ENCODE data around the gene VSTM2L.

The VSTM2L gene

GRCh38 chr20:37917461-37917860, 14.5 kb downstream of the VSTM2L start:
- no peak for DNase-seq (ENCODE audit: low spot score)

GRCh38 chr20:37918035-37918434, 15.1 kb downstream of the VSTM2L start:
- no peak for DNase-seq (ENCODE audit: low spot score)

- no peak for DNase-seq (ENCODE audit: low spot score)
Observed at GRCh38 chr20:37919389-37920040, 16.6 kb downstream of the VSTM2L start.

GRCh38 chr20:37920270-37920669, 17.3 kb downstream of the VSTM2L start:
- DNase-seq (ENCODE audit: low spot score) = no peak

- peak; percentile 93 for DNase-seq (ENCODE audit: low spot score)
Observed at GRCh38 chr20:37920679-37921322, 17.9 kb downstream of the VSTM2L start.

GRCh38 chr20:37921341-37921929, 18.5 kb downstream of the VSTM2L start:
- DNase-seq (ENCODE audit: low spot score) = no peak

- DNase-seq (ENCODE audit: low spot score) = no peak
Observed at GRCh38 chr20:37922016-37922415, 19.1 kb downstream of the VSTM2L start.

GRCh38 chr20:37925265-37926165, 22.6 kb downstream of the VSTM2L start:
- DNase-seq (ENCODE audit: low spot score) = no peak

- no peak for DNase-seq (ENCODE audit: low spot score)
Observed at GRCh38 chr20:37926612-37927011, 23.7 kb downstream of the VSTM2L start.

- DNase-seq (ENCODE audit: low spot score) = no peak
Observed at GRCh38 chr20:37927410-37928095, 24.6 kb downstream of the VSTM2L start.

- DNase-seq (ENCODE audit: low spot score) = no peak
Observed at GRCh38 chr20:37928996-37929682, 26.2 kb downstream of the VSTM2L start.

- DNase-seq (ENCODE audit: low spot score) = no peak
Observed at GRCh38 chr20:37929683-37930014, 26.7 kb downstream of the VSTM2L start.

- DNase-seq (ENCODE audit: low spot score) = no peak
Observed at GRCh38 chr20:37931153-37931922, 28.4 kb downstream of the VSTM2L start.

- no peak for DNase-seq (ENCODE audit: low spot score)
Observed at GRCh38 chr20:37932074-37932473, 29.1 kb downstream of the VSTM2L start.

- DNase-seq (ENCODE audit: low spot score) = no peak
Observed at GRCh38 chr20:37932919-37933318, 30.0 kb downstream of the VSTM2L start.

GRCh38 chr20:37933786-37934633, 31.1 kb downstream of the VSTM2L start:
- no peak for DNase-seq (ENCODE audit: low spot score)

- no peak for DNase-seq (ENCODE audit: low spot score)
Observed at GRCh38 chr20:37934634-37935375, 31.9 kb downstream of the VSTM2L start.

GRCh38 chr20:37935435-37935834, 32.5 kb downstream of the VSTM2L start:
- no peak for DNase-seq (ENCODE audit: low spot score)

GRCh38 chr20:37936041-37936440, 33.1 kb downstream of the VSTM2L start:
- DNase-seq (ENCODE audit: low spot score) = no peak
